ENCODE results near the gene FGF4.

FGF4 gene

GRCh38 chr11:69791276-69792180 lies 16.4 kb upstream of the FGF4 start:
- intact Hi-C loops (cut with DNase I; ENCODE audit: low total_unique reads) = no loop called here
- Histone ChIP-seq H3K4me1 (no peaks in the 10 kb centered on the region), H3K27me3 (peaks cover 0 to 8% of the 10 kb centered on the region in 2 donors), H3K27ac (no peak overlapping the region), H3K36me3 (no peaks in the 10 kb centered on the region), H3K4me3 (no peak overlapping the region), H3K9me3 (no peaks in the 10 kb centered on the region)
- no peak for DNase-seq
- no peak for TF ChIP-seq CTCF (IDR thresholded peaks at IDR 0.05)

- no peaks in the 10 kb centered on the region for H3K4me1 ChIP-seq
- no peaks in the 10 kb centered on the region for H3K9me3 ChIP-seq
- peaks cover 0 to 12% of the 10 kb centered on the region in 2 donors for H3K27me3 ChIP-seq
- no peak for DNase-seq
- TF ChIP-seq CTCF (IDR thresholded peaks at IDR 0.05) = no peak
- H3K36me3 ChIP-seq = no peaks in the 10 kb centered on the region
- no peak overlapping the region for H3K4me3 ChIP-seq
- no peak overlapping the region for H3K27ac ChIP-seq
- intact Hi-C loops (cut with DNase I; ENCODE audit: low total_unique reads) = no loop called here
These were observed 13.8 kb upstream of the FGF4 start for GRCh38 chr11:69788956-69789355.

- H3K4me3 ChIP-seq = no peak overlapping the region
- H3K27ac ChIP-seq = no peak overlapping the region
- H3K27me3 ChIP-seq = peaks cover 0 to 12% of the 10 kb centered on the region in 2 donors
- DNase-seq = no peak
- no peaks in the 10 kb centered on the region for H3K36me3 ChIP-seq
- no peaks in the 10 kb centered on the region for H3K9me3 ChIP-seq
- no peaks in the 10 kb centered on the region for H3K4me1 ChIP-seq
- TF ChIP-seq CTCF (IDR thresholded peaks at IDR 0.05) = no peak
- intact Hi-C loops (cut with DNase I; ENCODE audit: low total_unique reads) = no loop called here
These were observed 12.8 kb upstream of the FGF4 start for GRCh38 chr11:69787906-69788305.

GRCh38 chr11:69787457-69787856 lies 12.3 kb upstream of the FGF4 start:
- no peak for TF ChIP-seq CTCF (IDR thresholded peaks at IDR 0.05)
- Histone ChIP-seq H3K4me1 (no peaks in the 10 kb centered on the region), H3K9me3 (no peaks in the 10 kb centered on the region), H3K36me3 (no peaks in the 10 kb centered on the region), H3K27ac (no peak overlapping the region), H3K27me3 (peaks cover 0 to 12% of the 10 kb centered on the region in 2 donors), H3K4me3 (no peak overlapping the region)
- intact Hi-C loops (cut with DNase I; ENCODE audit: low total_unique reads) = no loop called here
- DNase-seq = no peak

- Histone ChIP-seq H3K27me3 (peaks cover 0 to 37% of the 10 kb centered on the region in 2 donors), H3K4me1 (no peaks in the 10 kb centered on the region), H3K9me3 (no peaks in the 10 kb centered on the region), H3K27ac (no peak overlapping the region), H3K36me3 (no peaks in the 10 kb centered on the region), H3K4me3 (no peak overlapping the region)
- intact Hi-C loops (cut with DNase I; ENCODE audit: low total_unique reads) = no loop called here
- TF ChIP-seq CTCF (IDR thresholded peaks at IDR 0.05) = no peak
- no peak for DNase-seq
These were observed 6.1 kb upstream of the FGF4 start for GRCh38 chr11:69781241-69781640.
